ENCODE data around the gene PID1. TPM values are rescaled to one million over a fixed set of nuclear protein-coding genes. Genes with fewer than 3 reads are reported as not detected.

PID1 gene
- polyA plus RNA-seq, 1 of the 3 experiments (the other 2 are of a cell fraction), result 0.16 TPM

- POLR2A ChIA-PET, result no interaction called here
- 45% methylated on average over 3 of the region's 3 CpGs for WGBS (ENCODE audit: low lambda C conversion rate)
- Histone ChIP-seq H3K9ac (no peak overlapping the region), H3K36me3 (replicated peaks in 1 of 2; ENCODE audit: control insufficient read depth in 1 of 2, insufficient read depth in 2 of 2, low read length in 1 of 2) (no peaks in the 10 kb centered on the region), H3K27me3 (ENCODE audit: insufficient read depth) (no peaks in the 10 kb centered on the region), H3K79me2 (ENCODE audit: insufficient read depth) (no peaks in the 10 kb centered on the region), H4K20me1 (ENCODE audit: insufficient read depth) (no peaks in the 10 kb centered on the region), H3K4me1 (ENCODE audit: control insufficient read depth in 1 of 2, insufficient read depth in 2 of 2, low read depth in 1 of 2, low read length in 1 of 2) (no peaks in the 10 kb centered on the region), H2AFZ (ENCODE audit: low read depth) (no peak overlapping the region), H3K9me3 (no peaks in the 10 kb centered on the region), H3K4me3 (ENCODE audit: low read depth in 2 of 2, low read length in 1 of 2) (no peak overlapping the region), H3K9me2 (no peaks in the 10 kb centered on the region), H3K4me2 (no peak overlapping the region), H3F3A (replicated peaks; ENCODE audit: insufficient read depth) (no peaks in the 10 kb centered on the region), H3K27ac (ENCODE audit: low read depth in 2 of 2, low read length in 1 of 2) (no peak overlapping the region)
- CTCF ChIA-PET, result no interaction called here
- TF ChIP-seq RXRA (IDR thresholded peaks at IDR 0.05; ENCODE audit: borderline replicate concordance, low read depth) (no peak), FOXJ3 (CRISPR knock-in tag; IDR thresholded peaks at IDR 0.05) (no peak), FOXM1 (IDR thresholded peaks at IDR 0.05; ENCODE audit: low read depth) (no peak), ELF1 (IDR thresholded peaks at IDR 0.05) (no peak)
- DNase-seq, result no peak
These were observed 39.7 kb downstream of the PID1 start for GRCh38 chr2:229231328-229231868.

DNA sequence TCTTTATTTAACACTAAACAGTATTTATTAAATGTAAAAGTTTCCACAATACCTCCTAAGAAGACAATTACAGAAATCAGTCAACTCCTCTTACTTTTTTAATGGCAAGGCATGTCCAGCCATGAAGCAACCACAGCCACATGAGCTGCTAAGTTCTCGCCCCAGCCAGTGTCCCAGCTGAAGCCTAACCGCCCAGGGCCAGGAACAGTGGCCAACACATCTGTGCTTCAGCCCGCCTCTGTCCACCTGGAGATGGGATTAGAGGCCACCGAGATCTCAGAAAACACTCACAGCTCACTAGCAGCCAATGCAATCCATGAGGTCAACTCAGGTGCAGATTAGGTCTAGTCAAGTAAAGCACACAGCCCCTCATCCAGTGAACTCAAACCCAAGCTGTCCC is 40.2 kb downstream of the PID1 start:
- no peak overlapping the region for H2AFZ ChIP-seq (ENCODE audit: low read depth)
- H4K20me1 ChIP-seq (ENCODE audit: insufficient read depth), result no peaks in the 10 kb centered on the region
- ChIA-PET POLR2A (no interaction called here), CTCF (no interaction called here)
- H3K9ac ChIP-seq, result no peak overlapping the region
- no peak for TF ChIP-seq MEF2A (IDR thresholded peaks at IDR 0.05; ENCODE audit: borderline replicate concordance, low read depth)
- TF ChIP-seq MXI1 (IDR thresholded peaks at IDR 0.05; ENCODE audit: low read depth, low read length), result no peak
- no peak for TF ChIP-seq RXRA (IDR thresholded peaks at IDR 0.05; ENCODE audit: borderline replicate concordance, low read depth)
- TF ChIP-seq GABPA (IDR thresholded peaks at IDR 0.05; ENCODE audit: low read depth), result no peak
- H3K27me3 ChIP-seq (ENCODE audit: insufficient read depth), result no peaks in the 10 kb centered on the region
- no peaks in the 10 kb centered on the region for H3K4me1 ChIP-seq (ENCODE audit: control insufficient read depth in 1 of 2, insufficient read depth in 2 of 2, low read depth in 1 of 2, low read length in 1 of 2)
- H3K9me2 ChIP-seq, result no peaks in the 10 kb centered on the region
- H3K27ac ChIP-seq (ENCODE audit: low read depth in 2 of 2, low read length in 1 of 2), result no peak overlapping the region
- no peak for DNase-seq
- H3K36me3 ChIP-seq (replicated peaks in 1 of 2; ENCODE audit: control insufficient read depth in 1 of 2, insufficient read depth in 2 of 2, low read length in 1 of 2), result no peaks in the 10 kb centered on the region
- H3K9me3 ChIP-seq, result no peaks in the 10 kb centered on the region
- no peaks in the 10 kb centered on the region for H3F3A ChIP-seq (replicated peaks; ENCODE audit: insufficient read depth)
- no peak overlapping the region for H3K4me3 ChIP-seq (ENCODE audit: low read depth in 2 of 2, low read length in 1 of 2)
- no peaks in the 10 kb centered on the region for H3K79me2 ChIP-seq (ENCODE audit: insufficient read depth)
- no peak overlapping the region for H3K4me2 ChIP-seq
- 47% methylated on average over 4 of the region's 4 CpGs for WGBS (ENCODE audit: low lambda C conversion rate)

DNA sequence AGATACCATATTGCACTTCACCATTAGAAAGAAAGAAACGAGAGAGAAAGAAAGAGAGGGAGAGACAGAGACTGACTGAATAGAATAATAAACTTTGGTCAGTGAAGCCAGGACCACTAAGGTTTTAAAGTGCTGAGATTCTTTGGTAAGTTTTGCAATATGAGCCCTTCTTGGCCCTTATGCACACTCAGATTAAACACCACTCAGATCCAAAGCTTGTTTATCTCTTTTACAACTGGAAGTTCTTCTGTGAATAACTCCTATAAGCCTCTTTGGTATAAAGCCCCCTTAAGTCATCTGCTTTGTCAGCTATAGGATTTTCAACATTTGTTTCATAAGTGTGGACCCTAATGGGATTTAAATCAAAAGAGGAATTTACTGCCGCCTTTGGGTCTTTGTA is 40.8 kb downstream of the PID1 start:
- no peak overlapping the region for H3K4me3 ChIP-seq (ENCODE audit: low read depth in 2 of 2, low read length in 1 of 2)
- CTCF ChIA-PET, result interaction anchor here (0.5 kb wide), 1 partner anchor 118 kb away, joined by 3 read pairs; no protein-coding TSS in a partner anchor
- no peak overlapping the region for H3K27ac ChIP-seq (ENCODE audit: low read depth in 2 of 2, low read length in 1 of 2)
- no peak overlapping the region for H3K9ac ChIP-seq
- no peaks in the 10 kb centered on the region for H3K4me1 ChIP-seq (ENCODE audit: control insufficient read depth in 1 of 2, insufficient read depth in 2 of 2, low read depth in 1 of 2, low read length in 1 of 2)
- TF ChIP-seq, protein P1, sequence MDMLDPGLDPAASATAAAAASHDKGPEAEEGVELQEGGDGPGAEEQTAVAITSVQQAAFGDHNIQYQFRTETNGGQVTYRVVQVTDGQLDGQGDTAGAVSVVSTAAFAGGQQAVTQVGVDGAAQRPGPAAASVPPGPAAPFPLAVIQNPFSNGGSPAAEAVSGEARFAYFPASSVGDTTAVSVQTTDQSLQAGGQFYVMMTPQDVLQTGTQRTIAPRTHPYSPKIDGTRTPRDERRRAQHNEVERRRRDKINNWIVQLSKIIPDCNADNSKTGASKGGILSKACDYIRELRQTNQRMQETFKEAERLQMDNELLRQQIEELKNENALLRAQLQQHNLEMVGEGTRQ (IDR thresholded peaks at IDR 0.05; ENCODE audit: borderline replicate concordance, low read depth, low read length), result no peak
- TF ChIP-seq GATA2 (CRISPR knock-in tag; IDR thresholded peaks at IDR 0.05) (no peak), JUND (IDR thresholded peaks at IDR 0.05) (no peak), POLR2AphosphoS5 (IDR thresholded peaks at IDR 0.05; ENCODE audit: low read depth, low read length) (no peak), RCOR1 (IDR thresholded peaks at IDR 0.05; ENCODE audit: low read length) (no peak), SIN3A (IDR thresholded peaks at IDR 0.05; ENCODE audit: borderline replicate concordance, low read depth, low read length) (no peak), CTCF (IDR thresholded peaks at IDR 0.05) (no peak), FOSL2 (IDR thresholded peaks at IDR 0.05; ENCODE audit: borderline replicate concordance, low read depth) (no peak), MAX (IDR thresholded peaks at IDR 0.05; ENCODE audit: low read depth) (no peak)
- H3K27me3 ChIP-seq (ENCODE audit: insufficient read depth), result no peaks in the 10 kb centered on the region
- no peaks in the 10 kb centered on the region for H3K36me3 ChIP-seq (replicated peaks in 1 of 2; ENCODE audit: control insufficient read depth in 1 of 2, insufficient read depth in 2 of 2, low read length in 1 of 2)
- H3K9me2 ChIP-seq, result no peaks in the 10 kb centered on the region
- no peaks in the 10 kb centered on the region for H3K9me3 ChIP-seq
- POLR2A ChIA-PET, result no interaction called here
- no peak overlapping the region for H2AFZ ChIP-seq (ENCODE audit: low read depth)
- no peak overlapping the region for H3K4me2 ChIP-seq
- H3K79me2 ChIP-seq (ENCODE audit: insufficient read depth), result no peaks in the 10 kb centered on the region
- DNase-seq, result no peak
- 18% methylated on average over 2 of the region's 2 CpGs for WGBS (ENCODE audit: low lambda C conversion rate)
- no peaks in the 10 kb centered on the region for H4K20me1 ChIP-seq (ENCODE audit: insufficient read depth)
- H3F3A ChIP-seq (replicated peaks; ENCODE audit: insufficient read depth), result no peaks in the 10 kb centered on the region
